HAP-1 (cell line): ENCODE data around the gene HNRNPLL.

Source experiments
- DNase-seq, 2 experiments: peaks; one replicate each; pipeline ENCODE4 v3.0.0-alpha.2; 2016 to 2020; ENCODE audit warnings: low spot score in 2 of 2
- H3K27me3 ChIP-seq: fragments of 250-450 bp; sonication (Bioruptor Pico); 2 replicates; pipeline ENCODE4 v1.5.1; 2020; ENCODE audit warnings: low read depth, mild to moderate bottlenecking, moderate library complexity
- H3K36me3 ChIP-seq: fragments of 250-450 bp; sonication (Bioruptor Pico); replicated peaks from 2 replicates; pipeline ENCODE4 v1.5.1; 2020; ENCODE audit warnings: mild to moderate bottlenecking
- H3K4me1 ChIP-seq: fragments of 250-450 bp; sonication (Bioruptor Pico); 2 replicates; pipeline ENCODE4 v1.5.1; 2020; ENCODE audit warnings: mild to moderate bottlenecking
- H3K4me3 ChIP-seq: fragments of 250-450 bp; sonication (Bioruptor Pico); 2 replicates; pipeline ENCODE4 v1.5.1; 2020; ENCODE audit warnings: mild to moderate bottlenecking, moderate library complexity
- H3K9me3 ChIP-seq: fragments of 250-450 bp; sonication (Bioruptor Pico); 2 replicates; pipeline ENCODE4 v1.5.1; 2020; ENCODE audit warnings: mild to moderate bottlenecking, moderate library complexity
- in situ Hi-C: fragments of 300-500 bp; cut with MboI; formaldehyde crosslinking; loops from 3 replicates; pipeline ENCODE4 v1.14.3; 2020; ENCODE audit warnings: low sequenced_read_pairs, inconsistent platforms, mixed read lengths

The HNRNPLL gene

GRCh38 chr2:38631976-38632375 lies 29.2 kb upstream of the HNRNPLL start:
- no peak for DNase-seq
- H3K4me3 ChIP-seq, result no peak overlapping the region
- in situ Hi-C loops, result no loop called here
- H3K4me1 ChIP-seq, result peaks cover 7% of the 10 kb centered on the region
- H3K36me3 ChIP-seq, result no peaks in the 10 kb centered on the region
- no peaks in the 10 kb centered on the region for H3K9me3 ChIP-seq
- H3K27me3 ChIP-seq, result no peaks in the 10 kb centered on the region

- H3K4me3 ChIP-seq, result no peak overlapping the region
- no peak for DNase-seq
- in situ Hi-C loops, result no loop called here
- no peaks in the 10 kb centered on the region for H3K36me3 ChIP-seq
- H3K9me3 ChIP-seq, result no peaks in the 10 kb centered on the region
- H3K4me1 ChIP-seq, result peaks cover 4% of the 10 kb centered on the region
- no peaks in the 10 kb centered on the region for H3K27me3 ChIP-seq
Measured at GRCh38 chr2:38629684-38630083, 27.0 kb upstream of the HNRNPLL start.

GRCh38 chr2:38627391-38627790 lies 24.7 kb upstream of the HNRNPLL start:
- Histone ChIP-seq H3K9me3 (no peaks in the 10 kb centered on the region), H3K27me3 (no peaks in the 10 kb centered on the region), H3K4me1 (no peaks in the 10 kb centered on the region), H3K4me3 (no peak overlapping the region), H3K36me3 (no peaks in the 10 kb centered on the region)
- no peak for DNase-seq
- in situ Hi-C loops, result no loop called here

GRCh38 chr2:38626326-38627035 lies 23.8 kb upstream of the HNRNPLL start:
- Histone ChIP-seq H3K4me1 (no peaks in the 10 kb centered on the region), H3K9me3 (no peaks in the 10 kb centered on the region), H3K36me3 (no peaks in the 10 kb centered on the region), H3K27me3 (no peaks in the 10 kb centered on the region), H3K4me3 (no peak overlapping the region)
- DNase-seq, result no peak
- in situ Hi-C loops, result no loop called here

GRCh38 chr2:38622210-38622609 lies 19.5 kb upstream of the HNRNPLL start:
- no peaks in the 10 kb centered on the region; the same call in 1 of the 2 replicates for H3K4me1 ChIP-seq
- no peak overlapping the region for H3K4me3 ChIP-seq
- in situ Hi-C loops, result no loop called here
- DNase-seq, result no peak
- no peaks in the 10 kb centered on the region for H3K9me3 ChIP-seq
- no peaks in the 10 kb centered on the region for H3K27me3 ChIP-seq
- H3K36me3 ChIP-seq, result no peaks in the 10 kb centered on the region

GRCh38 chr2:38621018-38621417 lies 18.3 kb upstream of the HNRNPLL start:
- Histone ChIP-seq H3K27me3 (no peaks in the 10 kb centered on the region), H3K36me3 (no peaks in the 10 kb centered on the region), H3K4me1 (no peaks in the 10 kb centered on the region; the same call in 1 of the 2 replicates), H3K9me3 (no peaks in the 10 kb centered on the region), H3K4me3 (no peak overlapping the region)
- no peak for DNase-seq
- in situ Hi-C loops, result no loop called here

- Histone ChIP-seq H3K4me3 (no peak overlapping the region), H3K27me3 (no peaks in the 10 kb centered on the region), H3K36me3 (no peaks in the 10 kb centered on the region), H3K9me3 (no peaks in the 10 kb centered on the region), H3K4me1 (no peaks in the 10 kb centered on the region; the same call in 1 of the 2 replicates)
- DNase-seq, result no peak
- in situ Hi-C loops, result no loop called here
Measured at GRCh38 chr2:38620282-38620977, 17.7 kb upstream of the HNRNPLL start.

- H3K27me3 ChIP-seq, result no peaks in the 10 kb centered on the region
Measured at GRCh38 chr2:38619458-38620164, 16.9 kb upstream of the HNRNPLL start.

GRCh38 chr2:38617301-38617700 lies 14.6 kb upstream of the HNRNPLL start:
- Histone ChIP-seq H3K4me1 (no peaks in the 10 kb centered on the region; the same call in 1 of the 2 replicates), H3K9me3 (no peaks in the 10 kb centered on the region), H3K27me3 (no peaks in the 10 kb centered on the region), H3K4me3 (no peak overlapping the region), H3K36me3 (no peaks in the 10 kb centered on the region)
- DNase-seq, result no peak
- in situ Hi-C loops, result no loop called here

More at GRCh38 chr2:38619458-38620164, 16.9 kb upstream of the HNRNPLL start:
- Histone ChIP-seq H3K4me3 (no peak overlapping the region), H3K4me1 (no peaks in the 10 kb centered on the region; the same call in 1 of the 2 replicates), H3K36me3 (no peaks in the 10 kb centered on the region), H3K9me3 (no peaks in the 10 kb centered on the region)
- in situ Hi-C loops, result no loop called here
- DNase-seq, result no peak

- Histone ChIP-seq H3K36me3 (no peaks in the 10 kb centered on the region), H3K9me3 (no peaks in the 10 kb centered on the region), H3K27me3 (no peaks in the 10 kb centered on the region), H3K4me1 (no peaks in the 10 kb centered on the region; the same call in 1 of the 2 replicates), H3K4me3 (no peak overlapping the region)
- in situ Hi-C loops, result no loop called here
- no peak for DNase-seq
Measured at GRCh38 chr2:38615237-38615636, 12.5 kb upstream of the HNRNPLL start.

GRCh38 chr2:38613849-38614213 lies 11.1 kb upstream of the HNRNPLL start:
- Histone ChIP-seq H3K9me3 (no peaks in the 10 kb centered on the region), H3K4me3 (no peak overlapping the region), H3K27me3 (no peaks in the 10 kb centered on the region), H3K36me3 (no peaks in the 10 kb centered on the region), H3K4me1 (no peaks in the 10 kb centered on the region)
- no peak for DNase-seq
- in situ Hi-C loops, result no loop called here

- H3K4me3 ChIP-seq, result no peak overlapping the region
- no peaks in the 10 kb centered on the region for H3K9me3 ChIP-seq
- no peaks in the 10 kb centered on the region for H3K4me1 ChIP-seq
- no peaks in the 10 kb centered on the region for H3K36me3 ChIP-seq
- no peaks in the 10 kb centered on the region for H3K27me3 ChIP-seq
- DNase-seq, result no peak
- in situ Hi-C loops, result no loop called here
Measured at GRCh38 chr2:38613126-38613848, 10.6 kb upstream of the HNRNPLL start.

- in situ Hi-C loops, result no loop called here
- no peaks in the 10 kb centered on the region for H3K27me3 ChIP-seq
- no peak for DNase-seq
- H3K9me3 ChIP-seq, result no peaks in the 10 kb centered on the region
- peaks cover 11% of the 10 kb centered on the region for H3K4me1 ChIP-seq
- H3K4me3 ChIP-seq, result no peak overlapping the region
- H3K36me3 ChIP-seq, result no peaks in the 10 kb centered on the region
Measured at GRCh38 chr2:38610851-38611801, 8.4 kb upstream of the HNRNPLL start.
